GM18498 (cell line): ENCODE measurements around the gene EYA2.
"Not testable (repeated sequence)": the region's sequence is repeated elsewhere in the genome, so short reads cannot be mapped to it uniquely, and the experiment has no call there.

Source experiments
- ATAC-seq: cut with Tn5 transposase; IDR thresholded peaks from one replicate; pipeline ENCODE4 v1.9.1; 2021; ENCODE audit warnings: mild to moderate bottlenecking, moderate library complexity; ENCODE audit not compliant: unreplicated experiment

The EYA2 gene, protein sequence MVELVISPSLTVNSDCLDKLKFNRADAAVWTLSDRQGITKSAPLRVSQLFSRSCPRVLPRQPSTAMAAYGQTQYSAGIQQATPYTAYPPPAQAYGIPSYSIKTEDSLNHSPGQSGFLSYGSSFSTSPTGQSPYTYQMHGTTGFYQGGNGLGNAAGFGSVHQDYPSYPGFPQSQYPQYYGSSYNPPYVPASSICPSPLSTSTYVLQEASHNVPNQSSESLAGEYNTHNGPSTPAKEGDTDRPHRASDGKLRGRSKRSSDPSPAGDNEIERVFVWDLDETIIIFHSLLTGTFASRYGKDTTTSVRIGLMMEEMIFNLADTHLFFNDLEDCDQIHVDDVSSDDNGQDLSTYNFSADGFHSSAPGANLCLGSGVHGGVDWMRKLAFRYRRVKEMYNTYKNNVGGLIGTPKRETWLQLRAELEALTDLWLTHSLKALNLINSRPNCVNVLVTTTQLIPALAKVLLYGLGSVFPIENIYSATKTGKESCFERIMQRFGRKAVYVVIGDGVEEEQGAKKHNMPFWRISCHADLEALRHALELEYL

DNA sequence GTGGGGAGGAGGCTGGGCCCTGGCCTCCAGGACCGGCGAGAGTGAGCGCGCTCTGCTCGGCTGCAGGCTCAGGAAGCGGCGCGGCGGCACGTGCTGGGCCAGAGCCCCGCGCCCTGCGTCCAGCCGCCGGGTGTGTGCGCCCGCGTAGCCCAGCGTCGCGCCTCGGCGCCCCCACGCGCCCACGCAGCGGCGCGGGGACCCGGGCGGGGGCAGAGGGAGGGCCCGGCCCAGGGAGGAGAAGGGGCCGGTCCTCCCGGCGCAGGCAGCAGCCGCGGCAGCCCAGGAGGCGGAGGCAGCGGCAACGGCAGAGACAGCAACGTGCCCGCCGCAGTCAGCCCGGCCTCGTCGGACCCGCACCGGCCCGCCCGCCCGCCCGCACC lies at the start of gene EYA2:
TSS of gene EYA2 (plus strand) at position 265 of the 380 bp plus-strand sequence. CDS start 95,168 bp downstream, outside the sequence.
- ATAC-seq = no peak

DNA sequence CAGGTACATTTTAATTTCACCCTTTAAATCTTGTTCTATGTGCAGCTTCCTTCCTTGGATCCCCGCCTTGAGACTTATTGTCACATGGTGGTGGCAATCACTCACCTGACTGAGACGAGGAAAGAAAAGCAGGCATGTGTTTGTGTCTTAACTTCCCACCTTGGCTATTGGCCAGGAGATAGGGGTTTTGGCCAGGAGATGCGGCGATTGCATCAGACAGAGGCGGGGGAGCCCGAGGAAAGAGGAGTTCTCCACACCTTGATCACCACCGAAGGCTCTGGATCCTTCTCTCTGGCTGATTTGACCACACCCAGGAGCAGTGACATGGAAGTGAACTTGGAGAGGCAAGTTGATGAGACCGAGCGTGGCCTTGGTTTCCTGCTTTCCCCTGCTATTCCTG lies 49.7 kb upstream of the EYA2 start:
- no peak for ATAC-seq

DNA sequence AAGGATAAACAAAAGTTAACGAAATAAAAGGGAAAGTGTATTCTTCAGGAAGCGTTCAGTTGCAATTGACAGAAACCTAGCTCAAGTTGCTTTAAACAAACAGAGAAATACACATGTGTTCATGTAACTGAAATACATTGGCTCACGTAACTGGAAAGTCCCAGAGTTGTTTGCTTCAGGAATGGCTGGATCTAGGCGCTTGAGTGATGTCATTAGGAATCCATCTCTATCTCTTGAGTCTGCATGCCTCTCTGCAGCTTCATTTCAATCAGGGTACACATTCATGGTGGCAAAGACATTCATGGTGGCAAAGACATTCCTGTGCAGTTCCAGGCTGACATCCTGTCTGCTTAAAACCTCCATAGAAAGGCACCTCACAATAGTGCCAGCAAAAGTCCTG lies 45.4 kb upstream of the EYA2 start:
- no peak for ATAC-seq

DNA sequence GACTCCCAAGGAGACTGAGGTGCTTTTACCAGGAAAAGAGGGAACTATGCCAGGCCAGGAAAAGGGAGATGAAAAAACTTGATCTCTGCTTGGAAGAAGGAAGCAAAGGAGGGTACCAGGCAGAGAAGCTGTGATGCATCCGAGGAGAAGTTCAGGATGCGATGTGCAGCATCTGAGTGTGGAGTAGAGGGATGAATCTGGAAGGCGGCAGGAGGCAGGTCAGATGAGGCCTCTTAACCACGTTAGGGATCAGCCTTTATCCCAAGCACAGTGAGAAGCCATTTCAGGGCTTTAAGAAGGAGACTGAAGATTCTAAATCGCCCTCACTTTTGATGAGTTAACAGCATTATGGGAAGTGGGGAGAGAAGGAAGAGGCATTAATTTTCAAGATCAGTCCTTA lies 44.9 kb upstream of the EYA2 start:
- no peak for ATAC-seq

DNA sequence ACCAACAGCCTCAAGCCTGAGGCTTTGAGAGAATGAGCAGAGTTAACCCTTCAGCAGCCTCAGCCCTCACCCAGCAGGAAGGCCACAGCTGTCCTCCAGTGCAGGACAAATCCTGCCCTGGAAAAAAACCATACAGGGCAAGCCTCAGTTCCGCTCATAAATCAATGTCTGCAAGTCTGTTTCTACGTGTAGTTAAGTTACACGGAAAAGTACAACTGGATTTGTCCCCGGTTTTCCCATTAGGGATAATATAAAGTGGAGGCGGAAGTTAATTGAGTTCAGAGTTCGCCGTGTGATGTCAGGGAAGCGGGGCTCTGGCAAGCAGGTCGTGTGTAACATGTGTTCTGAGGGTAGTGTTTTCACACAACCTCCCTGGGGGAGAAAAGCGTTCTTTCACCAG lies 44.2 kb upstream of the EYA2 start:
- no peak for ATAC-seq

DNA sequence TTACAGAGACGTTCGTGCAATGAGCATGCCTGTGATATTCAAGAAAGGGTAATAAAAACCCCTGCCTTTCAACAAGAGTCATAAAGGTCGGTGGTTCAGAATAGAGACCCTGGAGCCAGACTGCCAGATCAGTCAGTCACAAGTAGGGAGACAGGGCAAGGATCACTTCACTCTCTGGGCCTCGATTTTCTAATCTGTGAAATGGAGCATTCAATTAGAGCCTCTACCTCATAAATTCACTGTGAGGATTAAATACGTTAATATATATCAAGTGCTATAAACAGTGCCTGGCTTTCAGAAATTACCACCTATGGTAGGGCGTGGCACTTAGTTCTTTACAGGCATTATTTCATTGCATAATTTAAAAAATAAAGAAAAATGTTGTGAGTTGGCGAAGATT lies 43.7 kb upstream of the EYA2 start:
- no peak for ATAC-seq

DNA sequence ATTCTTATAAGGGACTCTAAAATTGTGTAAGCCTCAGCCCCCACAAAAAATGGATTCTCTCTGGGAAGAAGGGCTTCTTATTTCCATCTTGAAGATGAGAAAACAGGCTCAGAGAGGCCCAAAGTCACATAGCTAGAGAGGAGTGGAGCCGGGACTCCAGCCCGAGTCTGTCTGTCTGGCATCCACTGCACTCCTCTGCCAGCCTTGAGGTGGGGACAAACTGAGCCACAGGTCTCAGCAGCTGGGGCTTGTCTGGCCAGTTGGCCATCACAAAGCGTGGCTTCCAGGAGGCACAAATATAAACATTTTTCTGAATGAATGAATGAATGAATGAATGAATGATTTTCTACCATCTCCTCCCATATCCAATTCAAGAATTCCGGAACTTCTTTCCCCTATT lies 42.9 kb upstream of the EYA2 start:
- no peak for ATAC-seq

DNA sequence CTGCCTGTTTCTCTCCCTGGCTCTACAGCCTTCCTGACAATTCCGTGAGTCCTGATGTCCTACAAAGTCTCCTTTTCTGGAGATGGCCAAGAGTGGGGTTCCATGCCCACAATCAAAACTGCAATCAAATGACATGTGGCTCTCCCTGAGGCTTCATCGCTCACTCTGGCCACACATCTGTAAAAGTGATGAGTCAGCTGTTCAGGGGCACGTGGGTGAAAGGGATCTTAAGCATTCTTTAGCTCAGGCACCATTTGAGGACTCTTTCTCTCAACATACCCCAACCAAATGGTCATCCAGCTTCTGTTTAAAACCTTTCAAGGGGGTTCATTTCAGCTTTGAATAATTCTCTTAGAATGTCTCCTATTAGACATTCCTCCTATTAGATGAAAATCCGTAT lies 42.3 kb upstream of the EYA2 start:
- no peak for ATAC-seq

DNA sequence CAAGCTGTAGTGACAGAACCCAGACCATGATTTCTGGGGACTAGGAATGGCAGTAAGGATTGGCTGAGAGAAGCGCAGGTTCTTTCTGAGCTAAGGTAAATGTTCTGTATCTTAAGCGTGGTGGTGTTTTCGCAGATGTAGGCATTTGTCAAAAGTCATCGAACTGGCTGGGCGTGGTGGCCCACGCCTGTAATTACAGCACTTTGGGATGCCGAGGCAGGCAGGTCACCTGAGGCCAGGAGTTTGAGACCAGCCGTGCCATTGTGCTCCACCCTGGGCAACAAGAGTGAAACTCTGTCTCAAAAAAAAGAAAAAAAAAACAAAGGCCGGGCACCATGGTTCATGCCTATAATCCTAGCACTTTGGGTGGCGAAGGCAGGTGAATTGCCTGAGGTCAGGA lies 40.7 kb upstream of the EYA2 start:
- no peak for ATAC-seq

DNA sequence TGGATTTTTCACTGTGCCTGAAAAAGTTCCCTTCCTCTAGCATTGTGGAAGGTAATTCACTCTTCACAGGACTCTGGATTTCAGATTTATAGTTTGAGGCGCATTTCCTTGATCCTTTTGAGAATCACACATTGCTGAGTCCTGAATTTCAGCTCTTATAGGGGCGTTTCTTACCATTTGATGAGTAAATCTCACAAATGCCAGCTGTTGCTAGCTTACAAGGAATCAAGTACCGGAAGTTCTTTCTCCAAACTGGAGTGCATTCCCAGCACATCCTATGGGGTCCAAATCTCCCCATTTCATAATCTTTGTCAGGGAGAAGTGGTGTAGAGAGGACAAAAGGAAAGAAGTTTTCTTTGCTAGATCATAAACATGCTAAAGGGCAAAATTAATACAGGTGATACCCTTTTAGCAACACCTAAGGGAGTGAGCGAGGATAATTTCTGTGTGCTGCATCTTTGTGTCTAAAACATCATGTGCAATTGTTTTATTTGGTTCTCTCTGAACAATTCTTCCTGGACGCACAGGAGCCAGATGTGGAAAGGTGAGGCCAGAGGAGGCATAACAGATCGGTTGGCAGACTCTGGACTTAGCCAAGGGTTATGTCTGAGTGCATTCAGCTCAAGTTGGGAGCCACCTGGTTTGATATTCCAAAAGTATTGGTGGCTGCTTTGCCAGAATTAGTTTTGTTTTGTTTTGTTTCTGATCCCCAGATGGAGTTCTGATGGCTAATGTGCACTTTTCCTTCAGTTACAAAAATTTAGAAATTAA lies 37.4 kb upstream of the EYA2 start:
- ATAC-seq = no peak

DNA sequence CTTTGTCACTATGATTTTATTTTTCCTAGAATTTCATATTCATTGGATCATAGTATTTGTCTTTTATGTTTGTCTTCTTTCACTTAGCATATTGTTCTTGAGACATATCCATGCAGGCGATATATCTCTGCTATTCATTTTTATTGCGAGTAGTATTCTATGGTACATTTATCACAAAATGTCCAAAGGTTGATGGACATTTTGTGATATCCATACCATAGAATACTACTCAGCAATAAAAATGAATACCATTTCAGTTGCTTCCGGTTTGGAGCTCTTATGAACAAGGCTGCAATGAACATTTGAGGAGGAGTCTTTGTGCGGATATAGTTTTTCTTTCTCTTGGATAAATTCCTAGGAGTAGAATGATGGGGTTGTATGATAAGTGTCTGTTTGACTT lies 28.8 kb upstream of the EYA2 start:
- no peak for ATAC-seq

DNA sequence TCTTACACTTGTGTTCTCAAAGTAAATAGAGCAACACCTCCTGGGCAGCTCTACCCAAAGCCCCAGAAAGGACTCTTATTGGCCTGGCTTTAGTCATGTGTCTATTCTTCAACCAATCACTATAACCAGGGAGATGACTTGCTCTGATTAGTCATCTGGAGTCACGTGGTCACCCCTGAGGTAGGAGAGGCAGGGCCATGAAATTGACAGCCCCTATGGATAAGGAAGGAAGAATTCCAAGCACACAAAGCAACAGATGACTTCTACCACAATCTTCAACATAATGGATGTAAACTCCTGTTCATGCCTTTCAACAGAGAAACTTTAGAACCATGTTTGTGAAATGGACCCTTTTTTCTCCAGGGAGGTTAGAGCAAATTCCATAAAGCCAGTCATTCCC lies 24.6 kb upstream of the EYA2 start:
- ATAC-seq = no peak

DNA sequence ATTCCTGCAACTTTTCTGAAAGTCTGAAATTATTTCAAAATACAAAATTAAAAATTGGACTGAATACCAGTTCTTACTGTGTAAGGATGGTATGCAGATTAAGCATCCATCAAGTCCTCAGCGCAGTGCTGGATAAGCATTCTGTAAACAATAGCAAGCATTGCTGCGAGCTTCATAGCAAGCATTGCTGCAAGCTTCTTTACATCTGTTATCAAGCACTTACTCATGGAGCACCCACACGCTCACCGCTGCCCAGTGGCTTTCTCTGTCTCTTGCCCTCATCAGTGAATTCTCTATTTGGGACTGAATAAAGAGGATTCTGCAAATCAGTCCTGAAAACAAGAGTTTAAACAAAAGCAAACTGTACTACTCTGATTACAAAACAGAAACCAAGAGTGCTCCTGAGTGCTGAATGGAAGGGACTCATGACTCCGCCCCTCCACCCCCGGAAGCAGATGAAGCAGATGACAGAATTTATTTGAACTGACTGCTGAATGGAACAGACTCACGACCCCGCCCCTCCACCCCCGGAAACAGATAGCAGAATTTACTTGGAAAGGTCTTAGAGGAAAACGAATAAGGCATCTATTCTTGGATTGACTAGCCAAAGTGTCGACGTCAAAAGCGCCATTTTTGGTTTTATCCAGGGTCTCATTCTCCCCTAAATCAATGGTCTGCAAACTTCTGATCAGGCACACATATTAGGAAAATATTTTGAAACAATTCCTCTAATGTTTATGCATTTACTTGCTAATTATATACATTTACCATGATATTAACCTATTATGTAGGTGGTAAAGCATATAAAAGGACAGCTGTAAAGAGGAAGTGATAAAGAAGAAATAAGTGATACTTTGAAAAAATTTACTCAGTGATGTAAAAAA lies 22.1 kb upstream of the EYA2 start:
- ATAC-seq = no peak

DNA sequence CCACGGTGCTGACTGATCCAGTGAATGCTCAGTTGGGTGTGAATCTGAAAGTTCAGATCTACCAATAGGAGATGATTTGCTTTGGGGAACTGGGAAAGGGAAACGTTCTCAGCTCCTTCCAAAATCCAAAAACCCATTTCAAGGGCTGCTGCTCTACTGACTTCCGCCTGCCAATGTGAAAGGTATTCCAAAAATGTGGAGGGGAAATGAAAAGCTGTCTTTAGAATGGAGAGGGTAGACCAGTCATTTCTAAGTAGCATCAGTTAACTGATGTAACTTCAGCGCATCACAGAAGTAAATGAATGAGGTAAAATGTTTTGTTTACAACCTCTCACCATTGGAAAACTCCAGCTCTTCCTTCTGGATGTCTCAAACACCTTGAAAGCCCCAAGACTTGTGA lies 19.6 kb upstream of the EYA2 start:
- no peak for ATAC-seq

DNA sequence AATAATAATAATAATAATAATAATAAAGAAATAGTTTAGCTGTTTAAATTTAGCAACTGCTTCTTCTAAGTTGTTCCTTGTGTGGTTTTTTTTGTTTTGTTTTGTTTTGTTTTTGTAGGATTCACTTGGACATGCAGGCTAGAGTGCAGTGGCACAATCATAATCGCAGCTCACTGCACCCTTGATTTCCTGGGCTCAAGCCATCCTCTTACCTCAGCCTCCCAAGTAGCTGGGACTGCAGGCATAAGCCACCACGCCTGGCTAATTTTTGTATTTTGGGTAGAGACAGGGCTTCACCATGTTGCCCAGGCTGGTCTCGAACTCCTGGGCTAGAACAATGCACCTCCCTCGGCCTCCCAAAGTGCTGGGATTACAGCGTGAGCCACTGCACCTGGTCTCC lies 15.3 kb upstream of the EYA2 start:
- ATAC-seq = no peak

DNA sequence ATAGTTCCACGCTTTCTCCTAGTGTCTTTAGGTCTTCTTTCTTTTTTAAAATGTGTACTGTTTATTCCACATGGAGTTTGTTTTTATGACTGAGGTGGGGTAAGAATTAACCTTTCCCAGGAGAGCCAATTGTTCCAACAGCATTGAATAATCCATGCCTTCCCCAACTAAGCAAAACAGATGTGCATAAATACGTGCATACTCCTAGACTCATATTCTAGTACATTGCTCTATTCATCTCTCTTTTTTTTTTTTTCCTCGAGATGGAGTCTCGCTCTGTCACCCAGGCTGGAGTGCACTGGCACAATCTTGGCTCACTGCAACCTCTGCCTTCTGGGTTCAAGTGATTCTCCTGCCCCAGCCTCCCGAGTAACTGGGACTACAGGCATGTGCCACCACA lies 14.7 kb upstream of the EYA2 start:
- not testable (repeated sequence) for ATAC-seq

DNA sequence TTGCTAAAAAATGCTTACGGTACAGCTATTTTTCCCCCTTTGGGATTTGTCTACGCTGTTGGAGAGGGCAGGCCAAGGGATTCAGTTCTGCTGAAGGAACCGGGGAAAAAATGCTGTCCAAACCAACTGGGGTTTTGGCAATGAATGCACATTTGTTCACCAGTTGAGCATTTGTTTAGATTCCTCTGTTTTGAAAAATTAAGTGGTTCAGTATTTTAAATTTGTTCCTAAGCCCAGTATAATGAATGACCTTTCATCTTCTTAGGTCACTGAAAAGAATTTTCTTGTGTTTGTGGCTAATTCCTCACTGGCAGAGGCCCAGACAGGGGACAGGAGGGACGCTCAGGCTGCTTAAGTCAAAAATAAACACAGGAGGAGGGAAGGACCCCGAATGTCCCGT lies 10.8 kb upstream of the EYA2 start:
- ATAC-seq = no peak

DNA sequence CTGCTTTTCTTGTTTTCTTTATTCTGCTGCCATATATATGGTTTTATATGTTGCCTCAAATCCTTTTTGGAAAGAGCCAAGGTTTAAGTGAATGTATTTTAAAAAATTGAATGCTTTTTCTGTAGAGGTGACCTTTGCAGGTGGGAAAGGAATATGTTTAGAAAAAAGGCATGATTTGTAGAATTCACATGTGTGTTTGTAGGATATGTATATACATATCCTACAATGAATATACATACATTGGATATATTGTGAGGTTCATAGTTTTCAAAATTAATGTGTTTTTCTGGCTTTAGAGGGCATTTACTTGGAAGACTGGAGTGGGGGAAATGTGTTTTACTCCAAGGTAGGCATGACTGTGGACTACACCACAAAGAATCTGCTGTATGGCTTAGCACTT lies 4.0 kb upstream of the EYA2 start:
- no peak for ATAC-seq

DNA sequence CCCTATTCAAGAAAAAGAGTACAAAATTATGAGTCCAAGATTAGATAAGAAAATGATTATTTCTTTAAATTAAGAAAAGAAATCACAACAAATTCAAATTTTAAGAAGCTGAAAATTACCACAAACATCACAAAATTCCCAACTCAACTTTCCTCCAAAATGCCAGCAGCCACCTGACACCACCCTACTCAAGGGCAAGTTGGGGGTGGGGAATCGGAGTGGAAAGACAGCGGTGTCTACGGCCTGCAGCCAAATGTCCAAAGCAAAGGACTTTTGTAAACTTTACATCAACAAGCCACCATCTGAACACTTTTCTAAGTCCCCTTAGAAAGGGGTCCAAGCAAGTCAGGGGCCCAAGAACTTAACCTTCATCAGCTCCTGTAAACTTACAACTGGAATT lies 1.6 kb upstream of the EYA2 start:
- no peak for ATAC-seq

DNA sequence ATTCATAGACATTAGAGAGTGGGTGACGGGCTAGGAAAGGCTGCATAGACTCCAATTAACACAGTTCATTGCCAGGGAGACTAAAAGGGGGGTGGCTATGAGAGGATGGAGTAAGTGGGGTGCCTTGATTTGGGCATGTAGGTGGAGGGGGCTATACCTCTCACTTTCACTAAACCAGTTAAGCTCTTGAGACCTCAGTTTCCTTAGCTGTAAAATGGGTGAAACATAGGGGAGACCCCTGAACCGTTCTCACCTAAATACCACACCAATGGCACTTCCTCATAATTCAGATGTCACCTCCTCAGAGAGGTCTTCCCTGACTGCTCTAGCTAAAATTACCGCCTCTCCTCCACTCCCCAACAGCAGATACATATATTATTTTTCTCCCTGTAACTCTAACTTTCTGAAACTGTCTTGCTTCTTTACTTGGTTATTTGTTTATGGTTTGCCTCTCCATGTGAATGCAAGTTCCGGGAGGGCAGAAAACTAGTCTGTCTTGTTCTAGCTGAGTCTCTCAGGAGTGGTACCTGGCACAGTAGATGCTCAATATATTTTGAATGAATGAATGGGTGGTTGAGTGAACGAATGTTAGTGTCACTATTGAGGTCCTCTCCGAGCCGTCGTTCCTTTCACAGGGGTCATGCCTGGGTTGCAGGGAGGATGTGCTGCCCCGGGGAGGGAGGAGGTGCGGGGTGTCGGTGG lies 615 bp upstream of the EYA2 start:
- no peak for ATAC-seq
